DMS153 (cell line): Measurements from ENCODE around the gene SERP2.

Experiments used
- DNase-seq: peaks from one replicate; lab custom pipeline; 2025; lab: John Stamatoyannopoulos, UW

The SERP2 gene

DNA sequence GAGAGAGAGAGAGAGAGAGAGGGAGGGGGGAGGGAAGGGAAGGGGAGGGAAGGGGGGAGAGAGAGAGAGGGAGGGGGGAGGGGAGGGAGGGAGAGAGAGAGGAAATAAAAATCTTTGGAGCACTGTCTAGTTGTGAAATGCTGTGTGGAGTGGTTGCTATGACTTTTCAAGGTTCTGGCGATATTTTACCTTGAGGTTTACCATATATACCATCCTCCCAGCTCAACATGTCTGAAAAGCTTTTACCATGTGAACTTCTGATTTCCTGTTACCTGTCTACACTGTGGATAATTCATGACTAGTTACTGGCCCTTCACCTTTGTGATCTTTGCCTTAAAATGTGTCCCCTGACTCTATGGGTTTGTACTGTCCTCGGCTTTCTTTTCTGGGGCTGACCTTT lies 38.2 kb downstream of the SERP2 start:
- no peak for DNase-seq

DNA sequence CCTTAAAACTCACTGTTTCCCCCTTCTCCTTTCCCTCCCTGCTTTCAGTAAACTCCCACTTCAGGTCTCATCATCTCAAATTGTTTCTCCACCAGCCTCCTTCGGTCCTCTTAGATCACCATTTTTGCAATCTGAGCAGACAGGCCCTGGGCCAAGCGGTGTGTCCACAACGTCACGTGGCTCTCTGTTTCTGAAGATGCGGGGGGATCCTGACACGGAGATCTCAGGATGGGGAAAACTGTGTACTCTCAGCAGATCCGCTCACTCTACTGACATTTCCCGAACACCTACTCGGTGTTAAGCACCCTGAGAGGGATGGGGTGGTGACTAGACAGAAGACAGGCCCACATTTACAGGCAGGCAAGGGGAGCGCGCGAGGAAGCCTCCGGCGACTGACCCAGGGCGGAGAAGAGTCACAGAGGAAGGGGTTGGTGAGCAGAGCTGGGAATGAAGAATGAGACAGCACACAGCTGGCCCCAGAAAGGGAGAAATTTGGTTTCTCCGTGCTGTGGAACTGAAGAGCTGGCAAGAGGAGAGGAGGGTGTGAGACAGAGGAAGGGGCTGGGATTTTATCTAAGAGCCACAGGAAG lies 38.8 kb downstream of the SERP2 start:
- no peak for DNase-seq

DNA sequence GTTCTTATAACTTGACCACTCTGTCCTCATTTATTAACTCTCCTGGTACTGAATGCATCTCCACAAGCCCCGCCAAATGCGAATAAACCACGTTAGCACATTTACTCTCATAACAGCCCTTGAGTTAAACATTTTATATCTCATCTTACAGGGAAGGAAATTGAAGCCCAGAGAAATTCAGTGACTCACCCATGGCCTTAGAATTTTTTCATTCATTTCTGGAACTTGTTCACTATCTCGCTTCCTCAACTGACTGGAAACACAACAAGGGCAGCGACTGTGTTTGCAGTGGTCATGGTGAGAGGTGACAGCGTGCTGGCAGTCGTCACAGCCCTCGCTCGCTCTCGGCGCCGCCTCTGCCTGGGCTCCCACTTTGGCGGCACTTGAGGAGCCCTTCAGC lies 39.5 kb downstream of the SERP2 start:
- no peak for DNase-seq

DNA sequence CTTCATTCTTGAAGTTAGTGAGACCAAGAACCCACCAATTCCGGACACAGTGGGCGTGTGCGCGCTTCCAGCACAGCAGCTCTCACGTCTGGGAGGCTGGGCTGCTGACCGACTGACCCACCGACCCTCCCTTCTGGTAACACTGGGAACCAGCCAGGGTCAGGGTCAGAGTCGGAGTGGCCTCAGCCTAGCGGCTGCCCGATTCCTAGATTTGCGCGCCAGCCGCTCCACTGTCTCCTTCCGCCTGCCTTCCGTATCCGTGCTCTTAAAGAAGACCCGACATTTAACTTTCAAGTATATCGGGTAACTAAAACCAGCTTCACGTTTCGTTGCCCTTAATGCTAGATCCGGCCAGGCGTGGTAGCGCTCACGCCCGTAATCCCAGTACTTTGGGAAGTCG lies 41.1 kb downstream of the SERP2 start:
- no peak for DNase-seq

DNA sequence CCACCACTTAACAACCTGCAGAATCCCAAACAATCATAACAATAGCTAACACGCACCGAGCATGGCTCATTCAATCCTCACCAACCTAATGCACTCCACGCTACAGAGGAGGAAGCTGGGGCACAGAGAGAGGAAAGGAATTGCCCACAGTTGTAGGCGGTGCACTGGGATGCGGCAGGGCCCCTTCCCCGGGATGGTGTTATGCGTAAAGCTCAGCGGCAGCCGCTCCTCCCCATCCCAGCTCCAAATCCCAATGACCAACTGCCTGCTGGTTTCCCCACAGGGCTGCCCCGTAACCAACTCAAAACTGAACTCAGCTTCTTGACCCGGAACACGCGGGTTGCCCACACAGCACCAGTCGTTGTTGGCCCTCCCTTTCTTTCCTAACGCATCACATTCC lies 42.2 kb downstream of the SERP2 start:
- no peak for DNase-seq

DNA sequence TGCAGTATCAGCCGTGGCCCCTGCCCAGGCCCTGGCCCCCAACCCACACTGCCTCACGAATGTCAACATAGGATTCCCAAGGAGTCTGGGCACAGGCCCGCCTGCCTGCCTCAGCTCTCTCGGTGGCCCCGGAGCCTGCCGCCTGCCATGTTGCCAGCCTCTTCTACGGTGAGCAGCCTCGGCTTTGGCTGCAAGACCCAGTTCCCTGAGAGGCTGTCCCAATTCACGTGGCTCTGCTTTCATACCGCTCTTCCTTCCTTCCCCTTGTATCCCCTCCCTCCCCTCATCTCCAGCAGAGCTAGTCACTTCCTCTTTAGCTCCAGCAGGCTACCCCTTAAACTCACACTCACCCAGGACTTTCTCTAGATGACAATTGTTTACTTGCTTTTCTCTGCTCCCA lies 42.7 kb downstream of the SERP2 start:
- no peak for DNase-seq

DNA sequence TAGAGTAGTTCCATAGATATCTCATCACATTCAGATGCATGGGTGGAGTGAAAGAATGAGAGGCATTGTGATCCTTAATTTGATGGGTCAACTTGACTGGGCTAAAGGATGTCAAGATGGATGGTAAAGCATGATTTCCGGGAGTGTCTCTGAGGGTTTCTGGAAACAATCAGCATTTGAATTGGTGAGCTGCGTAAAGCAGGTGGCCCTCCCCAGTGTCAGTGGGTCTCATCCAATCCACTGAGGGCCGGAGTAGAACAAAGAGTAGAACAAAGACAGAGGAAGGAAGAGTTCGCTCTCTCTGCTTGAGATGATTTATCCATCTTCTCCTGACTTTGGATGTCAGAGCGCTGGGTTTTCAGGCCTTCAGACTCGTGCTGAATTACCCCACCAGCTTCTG lies 43.1 kb downstream of the SERP2 start:
- DNase-seq, result no peak

DNA sequence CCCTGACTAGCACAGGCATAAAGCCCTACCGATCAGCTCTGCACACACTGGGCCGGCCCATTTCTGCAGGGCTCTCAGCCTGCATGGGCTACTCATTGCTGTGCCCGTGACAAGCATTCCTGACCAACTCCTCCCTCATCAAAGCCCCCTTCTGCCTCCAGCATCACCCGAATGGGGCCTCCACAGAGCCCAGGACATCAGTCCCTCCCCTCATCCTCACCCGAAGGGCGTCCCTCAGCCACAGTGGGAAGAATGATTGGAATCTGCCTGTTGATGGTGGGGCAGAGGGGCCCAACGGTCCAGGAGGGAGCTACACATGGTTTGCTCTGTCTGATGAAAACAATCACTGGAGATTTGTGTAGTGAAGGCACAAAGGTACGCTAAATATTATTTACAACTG lies 43.8 kb downstream of the SERP2 start:
- no peak for DNase-seq

DNA sequence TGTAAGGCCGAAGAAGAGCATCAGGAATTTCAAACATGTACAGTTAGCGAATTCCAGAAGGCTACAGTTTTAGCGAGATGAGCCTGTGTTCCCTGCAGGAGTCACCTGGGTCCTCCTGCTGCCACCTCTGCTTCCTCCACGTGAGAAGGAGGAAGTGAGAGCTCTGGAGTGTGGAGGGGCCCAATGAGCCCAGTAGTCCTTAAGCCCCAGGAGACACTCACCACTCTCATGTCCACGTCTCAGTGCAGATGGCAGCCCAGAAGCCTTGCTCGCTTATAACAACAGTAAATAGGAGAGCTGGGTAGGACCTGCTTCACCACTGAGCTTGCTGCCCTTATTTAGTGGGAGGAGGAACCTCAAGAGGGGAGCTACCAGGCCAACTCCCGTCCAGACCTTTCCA lies 44.3 kb downstream of the SERP2 start:
- DNase-seq, result no peak

DNA sequence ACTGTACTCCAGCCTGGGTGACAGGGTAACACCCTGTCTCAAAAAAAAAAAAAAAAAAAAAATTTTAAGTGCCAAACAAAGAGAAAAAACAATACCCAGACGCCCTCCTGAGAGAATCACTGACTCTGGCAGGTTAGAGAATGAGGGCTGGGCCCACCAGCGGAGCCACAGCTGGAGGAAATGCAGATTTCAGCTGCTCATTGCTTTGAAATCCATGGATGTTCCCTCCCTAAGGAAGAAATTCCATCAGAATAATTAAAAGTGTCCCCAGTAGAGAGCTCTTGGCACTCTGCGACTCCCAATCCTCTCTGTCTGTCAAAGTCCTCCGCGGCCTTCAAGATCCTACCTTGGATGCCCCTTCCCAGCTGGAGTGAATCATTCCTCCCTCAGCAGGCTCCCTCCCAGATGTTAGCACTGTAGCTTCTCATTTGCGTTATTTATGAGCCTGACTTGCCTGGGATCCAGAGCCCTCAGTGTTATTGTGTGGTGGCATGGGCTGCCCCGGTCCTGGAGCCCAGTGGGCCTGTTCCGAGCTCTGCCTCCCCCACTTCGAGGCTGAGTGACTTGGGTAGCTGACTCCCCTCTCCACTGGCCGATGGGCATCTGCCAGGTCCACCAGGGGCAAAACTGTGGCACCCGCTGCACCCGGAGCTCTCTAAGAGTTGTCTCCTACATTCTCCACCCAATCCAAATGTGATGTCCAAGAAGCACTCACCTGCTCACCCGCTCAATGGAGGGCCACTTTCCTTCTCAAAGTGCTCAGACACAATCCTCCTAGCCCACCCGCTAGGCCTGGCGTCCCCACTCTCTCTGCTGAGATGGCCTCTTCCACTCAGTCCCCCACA lies 47.0 kb downstream of the SERP2 start:
- DNase-seq, result no peak

DNA sequence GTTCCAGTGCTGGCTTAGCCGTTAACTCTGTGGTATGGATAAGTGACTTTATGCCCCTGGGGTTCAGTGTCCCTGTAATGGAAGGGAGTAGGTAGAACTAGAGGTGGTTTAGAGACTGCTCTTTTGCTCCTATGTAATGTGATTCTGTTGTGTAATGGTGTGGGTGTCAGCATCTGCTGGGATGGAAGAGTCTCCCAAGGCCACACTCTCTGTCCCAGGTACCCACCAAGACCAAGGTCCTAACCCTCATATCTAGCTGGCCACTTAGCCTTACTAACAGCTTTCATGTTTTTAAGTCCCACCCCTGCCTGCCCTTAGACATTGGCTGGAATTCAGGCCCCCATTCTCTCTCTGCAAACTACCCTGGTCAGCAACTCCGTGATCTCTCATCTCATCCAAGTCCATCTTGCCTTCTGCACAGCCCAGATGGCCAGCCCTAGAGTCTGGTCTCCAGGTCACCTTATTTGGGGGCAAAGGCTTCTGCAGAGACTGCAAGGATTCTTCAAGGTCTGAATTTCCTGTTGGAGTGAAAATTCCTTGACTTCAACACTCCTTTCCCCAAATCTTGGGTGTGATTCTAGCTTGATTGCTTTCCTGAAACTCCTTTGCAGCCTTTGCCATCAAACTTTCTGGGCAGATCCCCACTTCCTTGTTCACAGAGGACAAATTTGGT lies 48.4 kb downstream of the SERP2 start:
- no peak for DNase-seq

DNA sequence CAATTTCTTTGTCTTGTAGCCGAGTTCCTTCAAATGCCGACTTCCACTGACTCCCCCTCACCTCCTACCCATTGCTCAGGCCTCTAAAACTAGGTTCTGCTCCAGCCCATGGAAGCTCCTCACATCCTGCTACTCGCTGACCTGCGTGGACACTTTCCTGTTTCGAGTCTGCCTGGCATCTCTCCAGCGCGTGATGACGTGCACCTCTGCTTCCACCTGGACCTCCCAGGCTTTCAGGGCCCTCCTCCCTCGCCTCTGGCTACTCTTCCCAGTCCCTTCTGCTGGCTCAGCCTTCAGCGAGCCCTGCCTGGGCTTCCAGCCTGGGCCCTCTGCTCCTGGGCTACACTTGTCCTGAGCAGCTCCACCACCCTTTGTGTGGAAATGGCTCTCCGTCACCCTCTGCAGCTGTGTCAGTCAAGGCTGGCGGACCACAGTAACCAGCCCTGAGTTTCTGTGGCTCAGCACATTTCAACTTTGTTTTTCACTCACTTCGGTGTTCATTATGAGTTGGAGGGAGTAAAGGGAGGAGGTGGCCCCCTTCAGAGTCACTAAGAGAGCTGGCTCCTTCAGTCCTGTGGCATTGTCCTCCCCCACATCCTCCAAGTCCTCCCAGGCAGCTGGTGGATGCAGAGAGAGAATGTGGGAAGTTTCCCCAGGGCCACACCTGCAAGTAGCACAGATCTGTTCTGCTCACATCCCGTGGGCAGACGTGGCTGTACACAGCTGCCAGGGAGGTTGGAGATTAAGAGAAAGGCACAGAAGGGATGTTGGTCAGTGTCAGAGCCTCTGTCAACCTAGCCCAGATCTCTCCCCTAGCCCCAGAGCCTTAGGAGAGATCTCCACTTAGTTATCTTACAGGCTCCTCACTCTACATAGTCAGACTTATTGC lies 49.4 kb downstream of the SERP2 start:
- DNase-seq, result peak; percentile 36

DNA sequence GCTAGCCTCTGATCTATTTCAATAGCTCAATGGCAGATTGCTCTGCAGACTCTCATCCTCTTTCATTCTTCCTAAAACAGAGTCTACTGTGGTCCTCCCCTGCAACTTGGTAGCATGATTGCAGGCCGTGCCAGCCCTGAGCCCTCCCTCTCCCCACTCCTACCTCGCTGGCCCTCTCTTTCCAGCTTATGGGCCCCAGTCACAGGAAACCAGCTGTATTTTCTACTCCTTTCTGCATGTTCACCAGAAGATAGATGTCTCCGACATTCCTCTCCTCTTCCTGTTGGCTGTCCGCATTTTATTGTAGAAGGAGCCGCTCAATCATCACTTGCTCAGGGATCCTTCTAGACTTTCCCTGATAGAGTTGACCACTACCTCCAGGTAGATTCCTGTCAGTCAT lies 50.2 kb downstream of the SERP2 start:
- DNase-seq, result no peak

DNA sequence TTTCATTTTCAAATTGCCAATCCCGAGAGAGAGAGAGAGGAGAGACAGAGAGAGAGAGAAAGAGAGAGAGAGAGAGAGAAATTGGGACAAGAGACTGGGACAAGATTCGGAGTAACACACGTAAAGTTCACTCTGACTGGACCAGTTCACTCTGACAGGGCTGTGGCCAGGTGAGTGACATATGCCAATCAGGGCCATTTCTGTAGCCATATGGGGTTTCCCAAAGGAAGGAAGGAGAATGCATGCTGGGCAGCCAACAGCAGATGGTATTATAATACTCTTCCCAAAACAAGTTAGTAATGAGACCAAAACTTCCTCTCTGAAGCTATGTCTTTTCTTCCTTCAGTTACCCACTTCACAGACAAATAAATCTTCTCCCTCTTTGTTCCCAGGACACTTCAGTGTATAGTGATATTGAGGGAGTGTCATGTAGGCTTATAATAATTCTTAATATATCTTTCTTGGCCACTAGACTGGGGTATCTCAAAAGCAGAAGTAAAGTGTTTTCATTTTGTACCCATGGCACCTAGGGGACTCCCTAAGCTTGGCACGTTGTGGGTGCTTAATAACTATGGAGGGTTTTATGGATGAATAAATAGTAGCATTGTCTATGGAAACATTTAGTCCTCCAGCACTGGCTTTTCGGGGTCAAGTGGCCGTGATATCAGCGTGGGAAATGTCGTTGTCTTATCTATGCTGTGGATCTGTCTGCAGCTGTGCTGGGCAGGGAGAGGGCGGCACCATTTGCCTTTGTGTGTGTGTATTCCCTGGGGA lies 51.6 kb downstream of the SERP2 start:
- peak; percentile 74 for DNase-seq

DNA sequence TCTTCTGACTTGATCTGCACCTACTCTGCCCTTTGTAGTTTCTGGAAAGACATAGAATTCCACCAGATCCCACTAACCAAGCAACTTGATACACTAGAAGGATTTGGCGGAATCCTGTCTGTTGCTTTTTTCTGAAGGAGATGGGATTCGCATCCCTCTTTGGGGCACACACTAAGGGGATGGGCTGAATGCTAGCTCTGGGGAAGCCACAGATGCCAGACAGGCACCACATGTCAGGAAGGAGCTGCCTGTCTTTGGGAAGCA lies 52.1 kb downstream of the SERP2 start:
- DNase-seq, result no peak

DNA sequence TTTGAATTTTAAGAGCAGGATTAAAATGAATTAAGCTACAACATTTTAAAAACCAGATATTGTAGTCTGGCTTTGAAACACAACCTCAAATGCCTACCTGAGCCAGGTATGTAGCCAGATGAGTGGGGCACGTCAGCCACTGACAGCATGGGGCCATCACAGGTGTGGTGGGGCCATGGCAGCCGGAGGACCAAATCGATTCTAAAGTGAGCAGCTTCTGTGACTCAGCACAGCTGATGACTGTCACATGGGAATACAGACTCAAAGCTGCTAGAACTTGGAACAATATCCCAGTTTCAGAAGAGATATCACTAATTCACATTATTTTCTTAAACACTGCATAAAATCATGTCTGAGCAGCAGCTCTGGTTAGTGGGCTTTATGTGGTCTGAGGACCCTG lies 52.8 kb downstream of the SERP2 start:
- no peak for DNase-seq

DNA sequence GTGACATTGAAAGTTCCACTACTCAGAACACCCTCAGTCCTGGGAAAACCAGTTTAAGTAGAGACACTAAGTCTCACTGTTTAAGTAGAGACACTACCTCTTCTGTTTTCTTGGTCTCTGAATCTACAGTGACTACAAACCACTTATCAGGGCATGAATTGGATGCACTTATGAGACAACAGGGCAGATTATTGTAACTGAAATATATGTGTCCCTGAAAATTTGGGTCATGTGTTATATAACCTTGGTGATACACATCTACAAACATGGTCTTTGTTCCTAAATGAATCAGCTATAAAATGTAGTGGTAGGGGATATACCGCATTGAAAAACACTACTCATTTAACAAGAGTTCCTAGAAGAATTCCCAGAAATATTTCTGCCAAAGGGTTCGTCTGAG lies 55.7 kb downstream of the SERP2 start:
- DNase-seq, result no peak

DNA sequence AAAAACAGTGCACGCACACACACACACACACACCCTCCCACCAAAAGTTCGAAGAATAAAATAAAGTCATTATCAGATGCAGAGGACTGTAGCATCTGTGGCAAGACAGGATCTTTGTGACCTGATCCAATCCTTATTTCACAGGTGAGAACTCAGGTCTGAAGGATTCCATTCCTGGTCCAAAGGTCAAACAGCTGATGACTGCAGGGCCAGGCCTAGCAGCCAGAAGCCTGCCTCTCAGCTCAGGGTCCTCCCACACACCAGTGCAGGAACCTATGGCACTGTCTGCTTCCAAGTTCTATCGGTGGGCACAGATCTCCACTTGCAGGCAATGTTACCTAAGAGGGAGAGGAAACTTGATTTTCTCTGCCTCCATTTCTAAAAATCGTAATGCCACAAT lies 57.5 kb downstream of the SERP2 start:
- no peak for DNase-seq

DNA sequence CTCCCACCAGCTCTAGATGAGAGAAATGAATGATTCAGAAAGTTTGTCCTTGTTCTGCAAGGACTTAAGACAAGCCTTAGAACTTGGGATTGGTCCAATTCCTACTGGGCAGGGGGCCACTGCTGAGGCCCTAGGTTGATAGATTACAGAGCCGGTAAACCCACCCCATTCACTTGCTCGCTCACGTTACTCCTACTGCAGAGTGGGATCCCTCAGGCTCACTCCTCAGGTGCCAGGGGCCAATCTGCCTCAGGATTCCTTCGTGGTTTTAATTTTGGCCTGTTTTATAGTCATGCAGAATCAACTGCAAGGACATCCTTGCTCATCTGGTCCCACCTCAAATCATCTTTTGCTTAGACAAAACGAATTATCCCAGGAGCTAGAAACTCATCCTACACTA lies 59.0 kb downstream of the SERP2 start:
- no peak for DNase-seq

DNA sequence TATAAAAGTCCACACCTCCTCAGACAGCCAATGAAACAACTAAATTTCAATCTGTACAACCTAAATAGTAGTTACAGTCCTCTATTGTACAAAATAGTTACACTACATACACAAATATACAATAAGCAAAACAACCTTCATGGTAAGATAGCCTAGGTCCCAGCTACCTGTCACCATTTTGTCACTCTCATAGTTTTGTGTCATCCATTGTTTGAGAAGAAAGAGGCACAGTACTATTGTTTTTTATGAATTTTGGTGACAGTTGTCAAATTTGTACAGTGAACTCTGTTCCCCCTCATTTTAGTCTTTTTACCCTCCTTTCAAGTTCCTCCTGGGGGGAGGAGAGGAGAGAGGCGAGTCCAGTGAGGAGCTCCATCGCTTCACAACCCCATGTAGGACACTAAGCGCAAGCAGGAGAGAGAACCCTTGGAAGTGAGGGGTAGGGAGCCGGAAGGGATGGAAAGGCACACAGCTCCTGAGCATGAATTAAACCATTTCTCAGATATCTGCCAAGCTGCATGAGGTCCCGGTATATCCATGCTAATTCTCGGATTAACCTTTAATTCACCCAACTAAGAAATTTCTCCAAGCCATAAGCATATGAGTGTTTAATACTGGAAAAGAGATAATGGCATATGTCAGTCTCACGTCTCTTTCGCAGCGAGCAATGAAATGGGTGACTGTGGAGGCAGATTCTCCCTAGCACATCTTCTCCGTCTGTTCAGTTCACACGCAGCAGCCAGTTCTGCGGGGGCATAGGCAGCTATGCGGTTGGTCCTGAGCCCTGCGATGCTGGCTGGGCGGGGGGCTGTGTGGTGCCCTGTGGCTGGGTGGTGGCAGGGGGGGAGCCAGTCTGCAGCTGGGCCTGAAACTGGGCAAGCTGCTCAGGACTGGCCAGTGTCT lies 60.5 kb downstream of the SERP2 start:
- DNase-seq, result no peak

DNA sequence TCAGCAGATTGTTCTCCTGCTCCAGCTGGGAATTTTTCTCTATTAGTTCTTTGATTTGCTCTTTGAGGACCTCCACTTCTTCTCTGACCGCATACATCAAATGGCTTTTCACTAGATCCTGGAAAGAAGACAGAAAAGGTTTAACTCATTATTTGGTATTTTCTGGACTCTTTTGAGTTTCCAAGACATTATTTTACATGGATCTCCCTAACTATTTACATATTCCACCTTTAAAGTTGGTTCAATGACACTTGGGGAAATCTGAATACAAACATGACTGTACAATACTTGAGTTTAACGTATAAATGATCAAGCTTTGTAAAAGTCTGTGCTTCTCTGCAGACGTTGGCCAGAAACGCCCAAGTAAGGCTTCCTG lies 61.1 kb downstream of the SERP2 start:
- DNase-seq, result no peak
